ELF-1 (cell line): Measurements from ENCODE around the gene FAM227A.
A peak's percentile ranks its signal among the peaks of the same experiment; 100 is the strongest.
"Not testable (repeated sequence)": the region's sequence is repeated elsewhere in the genome, so short reads cannot be mapped to it uniquely, and the experiment has no call there.

Experiments
- DNase-seq: peaks from one replicate; pipeline ENCODE4 v3.0.0-alpha.2; 2016; ENCODE audit warnings: low read depth, low spot score

Gene FAM227A

DNA sequence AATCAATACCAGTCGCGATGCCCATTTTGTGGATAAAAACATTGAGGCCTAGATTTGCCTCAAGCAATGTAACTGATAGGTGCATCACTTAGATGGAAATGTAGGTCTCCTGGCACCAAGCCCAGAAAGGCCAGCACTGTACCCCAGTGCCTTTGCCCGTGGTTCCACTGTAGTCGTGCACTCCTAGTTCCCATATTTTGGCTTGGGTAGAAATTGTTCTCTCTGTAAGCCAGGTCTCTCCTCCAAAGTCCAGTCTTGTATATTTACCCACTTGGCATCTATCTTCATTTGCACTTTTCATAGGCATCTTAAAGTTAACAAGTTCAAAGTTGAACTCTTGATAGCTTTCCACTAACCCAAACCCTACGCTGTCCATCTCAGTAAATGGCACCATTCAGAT is 44.6 kb downstream of the FAM227A start:
- no peak for DNase-seq

GRCh38 chr22:38610234-38610633 is 46.0 kb downstream of the FAM227A start:
- peak; percentile 41 for DNase-seq

DNA sequence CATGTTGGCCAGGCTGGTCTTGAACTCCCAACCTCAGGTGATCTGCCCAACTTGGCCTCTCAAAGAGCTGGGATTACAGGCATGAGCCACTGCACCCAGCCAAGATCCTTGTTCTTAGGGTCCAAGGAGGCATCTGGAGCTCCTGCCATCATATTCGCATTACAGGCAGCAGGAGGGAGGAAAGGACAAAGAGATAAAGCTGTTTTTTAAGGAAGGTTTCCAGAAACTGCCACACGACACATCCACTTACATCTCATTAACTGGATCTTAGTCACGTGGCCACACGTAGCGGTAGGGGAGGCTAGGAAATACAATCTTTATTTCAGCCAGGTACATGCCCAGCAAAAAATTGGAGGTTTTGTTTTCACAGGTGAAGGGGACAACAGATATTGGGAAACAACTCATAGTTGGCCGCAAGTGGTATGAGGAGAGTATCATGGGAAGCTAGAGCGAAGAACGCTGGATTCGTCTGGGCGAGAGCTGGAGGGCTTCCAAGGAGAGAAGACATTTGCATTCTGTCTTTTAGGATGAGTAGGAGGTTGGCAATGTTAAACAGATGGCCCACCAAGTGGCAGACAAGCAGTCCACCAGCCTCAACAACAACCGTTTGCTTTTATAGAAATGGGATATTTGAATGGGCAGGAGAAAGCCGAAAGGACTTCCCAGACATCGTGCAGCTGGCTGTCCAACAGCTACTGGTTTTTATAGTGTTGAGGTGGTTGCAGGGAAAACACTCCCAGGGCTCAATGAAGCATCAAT is 47.0 kb downstream of the FAM227A start:
- DNase-seq, result no peak

DNA sequence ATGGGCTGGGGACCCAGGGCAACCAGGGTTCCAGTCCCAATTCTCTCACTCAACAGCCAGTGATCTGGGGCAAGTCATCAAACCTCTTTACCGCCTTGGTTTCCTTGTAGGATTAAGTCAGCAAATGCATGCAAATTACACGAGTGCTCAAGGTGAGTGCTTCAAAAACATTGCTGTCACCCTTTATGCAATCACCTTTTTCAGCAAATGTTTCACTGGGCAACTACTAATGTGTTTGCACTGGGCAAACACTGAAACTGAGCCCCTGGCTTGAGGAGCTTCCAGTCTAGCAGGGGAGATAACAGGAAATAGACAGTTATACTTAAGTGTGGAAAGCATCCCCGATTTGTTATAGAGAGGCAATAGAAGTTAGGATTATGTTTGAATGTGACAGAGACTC is 48.5 kb downstream of the FAM227A start:
- DNase-seq, result no peak

DNA sequence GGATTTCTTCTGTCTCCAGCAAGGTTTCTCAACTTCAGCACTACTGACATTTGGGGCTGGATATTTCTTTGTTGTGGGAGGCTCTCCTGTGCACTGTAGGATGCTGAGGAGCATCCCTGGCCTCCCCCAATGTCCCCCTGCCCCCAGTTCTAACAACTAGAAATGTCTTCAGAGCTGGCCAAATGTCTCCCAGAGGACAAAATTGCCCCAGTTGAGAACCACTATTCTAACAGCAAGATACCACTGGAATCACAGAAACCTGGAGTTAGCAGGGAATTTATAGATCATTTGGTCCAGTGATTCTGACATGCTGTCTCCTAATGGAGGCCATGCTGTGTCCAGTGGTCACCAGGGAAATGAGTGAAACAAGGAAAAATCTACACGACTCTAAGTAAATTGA is 54.0 kb downstream of the FAM227A start:
- no peak for DNase-seq

- DNase-seq, result no peak
Measured at GRCh38 chr22:38601221-38601764, 54.9 kb downstream of the FAM227A start.

DNA sequence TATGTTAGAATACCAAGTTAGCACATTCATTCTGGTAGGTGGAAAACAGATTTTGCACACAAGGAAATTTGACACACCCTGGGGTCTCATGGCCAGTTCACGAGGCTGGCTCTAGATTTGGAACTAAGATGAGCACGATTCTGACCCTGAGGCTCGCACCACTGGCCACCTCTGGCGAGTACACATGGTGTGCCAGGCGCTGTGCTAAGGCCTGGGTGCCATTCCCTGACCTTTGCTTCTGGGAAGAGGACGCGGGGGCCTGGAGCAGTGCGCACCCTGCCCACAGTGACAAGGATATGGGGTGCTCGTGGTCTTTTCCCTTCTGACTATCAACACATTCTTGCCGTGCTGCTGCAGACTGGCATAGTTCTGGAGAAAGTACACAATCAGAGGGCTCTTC is 56.7 kb downstream of the FAM227A start:
- no peak for DNase-seq

GRCh38 chr22:38582923-38583322 is 73.3 kb downstream of the FAM227A start:
- DNase-seq, result not testable (repeated sequence)

DNA sequence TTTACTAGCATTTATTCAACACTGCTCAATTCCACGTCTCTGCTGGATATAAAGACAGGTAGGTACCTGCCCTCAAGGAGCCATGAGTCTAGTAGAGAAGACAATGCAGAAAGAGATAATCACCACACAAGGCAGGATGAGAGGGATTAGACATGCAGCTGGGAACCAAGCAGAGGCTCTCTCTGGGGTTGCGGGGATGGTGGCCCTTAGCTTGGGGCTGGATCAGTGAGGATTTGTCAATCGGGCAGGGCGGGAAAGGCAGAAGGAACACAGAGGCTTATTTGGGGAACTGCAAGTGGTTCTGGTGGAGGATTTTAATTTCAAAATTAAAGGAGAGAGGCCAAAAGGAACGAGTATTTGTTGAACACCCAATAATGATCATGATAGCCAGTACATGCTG is 77.7 kb downstream of the FAM227A start:
- no peak for DNase-seq

DNA sequence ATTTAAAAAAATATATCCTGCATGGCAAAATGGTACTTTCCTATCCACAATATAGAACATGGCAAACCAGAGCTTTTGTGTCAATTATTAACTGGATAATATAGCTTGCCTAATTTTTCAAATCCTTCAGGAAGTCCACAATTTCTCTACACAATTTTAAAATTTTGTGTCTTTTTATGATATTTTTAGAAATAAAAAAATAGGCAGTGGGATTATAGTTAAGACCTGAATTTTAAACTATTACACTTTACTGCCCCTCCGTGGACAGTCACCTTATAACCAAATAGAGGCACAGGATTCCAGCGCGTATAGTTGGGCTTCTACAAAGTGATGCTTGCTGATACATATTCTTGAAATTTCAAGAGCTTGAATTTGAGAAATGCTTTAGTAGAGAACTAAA is 84.1 kb downstream of the FAM227A start:
- DNase-seq, result no peak

DNA sequence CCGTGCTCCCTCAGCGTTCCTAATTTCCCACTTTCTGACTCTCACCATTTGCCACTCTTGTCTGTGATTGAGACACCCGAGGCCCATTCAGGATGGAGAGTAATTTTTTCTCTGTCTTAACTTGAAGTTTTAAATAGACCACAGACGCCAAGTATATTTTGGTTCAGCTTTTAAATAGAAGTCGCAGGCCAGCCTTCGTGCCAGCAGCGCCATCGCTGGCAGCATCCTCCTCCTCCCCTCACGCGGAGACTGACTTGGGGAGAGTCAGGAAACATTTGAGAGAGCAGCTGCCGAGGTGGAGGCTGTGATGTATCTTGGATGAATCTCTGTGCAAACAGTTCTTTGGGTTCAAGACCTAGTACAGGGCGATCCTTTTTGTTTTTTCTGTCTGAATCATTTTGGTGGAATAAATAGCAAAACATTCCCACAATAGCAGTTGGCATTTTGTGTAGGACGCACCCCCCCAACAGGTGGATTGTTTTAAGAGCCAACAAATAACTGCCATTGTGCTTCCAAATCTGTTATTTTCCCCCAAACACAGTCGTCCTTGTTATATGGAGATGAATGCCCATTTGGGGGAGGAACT is 85.3 kb downstream of the FAM227A start:
- no peak for DNase-seq

GRCh38 chr22:38569972-38570778 is 86.0 kb downstream of the FAM227A start, which contains the start of gene DMC1:
DMC1 (minus strand) TSS chr22:38570183; CDS start chr22:38568256, 1,927 bp downstream.
- DNase-seq, result peak; percentile 84

GRCh38 chr22:38569181-38569971 is 86.8 kb downstream of the FAM227A start:
- DNase-seq, result peak; percentile 51

DNA sequence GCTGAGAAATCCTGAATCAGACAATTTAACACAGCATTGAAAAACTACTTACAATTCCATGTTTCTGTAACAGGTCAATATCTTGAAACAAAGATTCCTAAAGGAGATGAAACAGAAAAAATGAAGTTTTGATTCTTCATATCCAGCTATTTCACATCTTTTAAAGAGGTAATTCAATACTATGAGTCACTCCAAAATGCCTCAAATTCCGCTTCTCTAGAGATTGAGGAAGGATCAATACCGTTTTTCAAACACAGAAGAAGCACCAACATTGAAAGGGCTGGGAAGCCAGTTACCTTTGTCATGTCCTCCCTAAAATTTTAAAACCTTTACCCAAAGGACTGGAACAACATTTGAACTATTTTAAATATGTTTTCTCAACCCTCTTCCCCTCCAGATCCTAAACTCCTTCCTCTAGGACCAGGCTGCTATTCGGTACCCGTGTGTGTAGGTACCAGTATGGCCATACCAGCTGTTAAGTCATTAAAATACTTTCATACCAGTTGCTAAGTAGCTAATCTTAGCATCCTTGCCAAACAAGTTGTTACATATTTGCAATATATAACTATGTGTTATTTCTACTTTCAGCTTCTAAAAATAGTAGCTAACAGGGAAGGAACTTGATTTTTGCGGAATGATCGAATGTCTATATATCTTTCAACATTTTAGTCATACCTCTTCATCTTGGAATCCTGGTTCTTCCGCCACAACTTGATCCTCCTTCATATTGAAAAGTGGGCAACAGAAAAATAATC is 88.5 kb downstream of the FAM227A start:
- DNase-seq, result no peak

GRCh38 chr22:38566726-38567504 is 89.3 kb downstream of the FAM227A start:
- DNase-seq, result no peak

- no peak for DNase-seq
Measured at GRCh38 chr22:38565441-38565840, 90.8 kb downstream of the FAM227A start.

- no peak for DNase-seq
Measured at GRCh38 chr22:38564669-38565068, 91.5 kb downstream of the FAM227A start.

- no peak for DNase-seq
Measured at GRCh38 chr22:38554281-38554680, 101.9 kb downstream of the FAM227A start.

- no peak for DNase-seq
Measured at GRCh38 chr22:38549101-38549894, 106.9 kb downstream of the FAM227A start.
